Activated CD4-positive, alpha-beta T cell treated with anti-CD3 and anti-CD28 coated beads, Interleukin-2, amount 50 U/mL, for 48 hours (primary cell): ENCODE measurements around the gene TENT5C.

Experiments used
- DNase-seq, 2 experiments: peaks; one replicate each; pipeline ENCODE4 v3.0.0-alpha.2; 2020

TENT5C gene

DNA sequence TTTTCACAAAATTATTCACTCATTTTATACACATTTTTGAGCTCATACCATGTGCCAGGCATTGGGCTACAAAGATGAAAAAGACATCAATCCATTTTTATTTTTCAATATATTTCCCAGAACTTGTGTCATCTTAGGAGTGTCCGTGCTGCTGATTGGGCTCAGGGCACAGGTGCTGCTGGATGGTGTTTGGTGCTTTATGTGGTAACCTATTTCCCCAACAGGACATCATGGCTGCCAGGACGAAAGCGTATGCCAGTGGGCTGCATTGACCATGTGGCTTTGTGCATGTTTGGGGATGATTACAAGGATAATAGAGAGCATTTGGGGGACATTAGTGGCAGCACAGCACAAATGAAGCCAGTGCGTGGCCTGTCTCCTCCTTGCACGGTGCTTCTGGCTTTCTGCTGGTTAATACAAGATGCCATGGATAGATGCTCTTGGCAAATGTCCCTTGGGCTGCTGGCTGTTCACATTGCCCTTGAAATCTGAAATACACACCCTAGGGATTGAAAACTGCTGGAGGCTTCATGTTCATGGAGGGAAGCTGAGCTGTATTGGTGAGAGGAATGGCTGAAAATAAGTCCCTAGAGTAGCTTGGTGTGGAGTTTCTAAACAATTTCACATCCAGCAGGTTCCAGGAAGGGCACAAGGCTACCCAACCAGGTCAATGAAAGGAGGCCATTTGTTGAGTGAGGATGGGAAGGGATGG, 52.3 kb downstream of the TENT5C start:
- no peak for DNase-seq

DNA sequence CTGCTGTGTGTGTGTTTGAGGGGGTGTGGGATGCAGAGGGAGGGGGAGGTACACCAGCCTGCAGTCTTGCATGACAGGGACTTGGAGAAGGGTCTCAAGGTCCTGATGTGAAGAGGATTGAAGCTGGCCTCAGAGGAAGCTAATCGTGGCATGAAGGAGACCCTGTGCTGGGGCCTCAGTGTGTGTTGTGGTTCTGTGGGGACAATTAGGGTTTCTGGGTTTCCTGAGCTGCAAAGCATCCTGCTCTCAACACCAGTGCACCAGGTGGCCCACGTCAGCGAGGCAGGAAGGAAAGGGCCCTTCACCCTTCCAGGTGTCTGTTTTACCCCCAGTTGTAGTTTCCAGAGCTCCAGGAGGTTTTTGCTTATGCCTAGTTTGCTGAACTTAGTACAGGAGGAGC, 52.8 kb downstream of the TENT5C start:
- DNase-seq = peak; percentile 40 to 44

DNA sequence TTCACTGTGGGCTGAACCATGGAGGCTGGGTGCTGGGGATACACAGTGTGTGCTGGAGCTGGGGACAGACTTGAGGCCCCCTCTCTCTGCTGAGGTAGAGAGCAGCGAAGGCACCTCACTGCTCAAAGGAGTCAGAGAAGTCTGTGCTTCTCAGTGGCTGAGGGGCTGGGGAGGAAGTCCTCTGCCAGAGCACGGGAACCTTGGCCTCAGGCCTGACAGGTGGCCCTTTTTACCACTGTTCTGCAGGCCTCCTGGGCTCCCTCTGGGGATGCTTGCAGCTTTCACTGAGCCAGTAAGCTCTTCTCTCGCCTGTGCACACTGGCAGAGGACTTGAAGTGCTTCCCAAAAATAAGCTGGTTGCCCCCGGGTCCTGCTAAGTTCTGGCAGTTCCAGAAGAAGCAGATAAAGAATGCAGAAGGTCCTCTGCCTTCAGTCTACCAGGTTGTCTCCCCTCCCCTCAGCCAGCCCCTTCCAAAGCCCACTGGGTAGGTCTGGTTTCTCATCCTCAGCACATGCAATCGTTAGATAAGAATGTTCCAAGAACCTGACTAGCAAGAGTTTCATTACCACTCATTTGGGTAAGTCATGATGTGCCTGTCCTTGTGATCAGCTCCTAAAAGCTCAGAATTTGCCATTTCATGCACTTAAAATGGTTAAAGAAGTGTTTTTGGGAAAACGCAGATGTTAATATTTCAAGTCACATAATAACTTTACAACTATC, 53.9 kb downstream of the TENT5C start:
- DNase-seq = no peak

DNA sequence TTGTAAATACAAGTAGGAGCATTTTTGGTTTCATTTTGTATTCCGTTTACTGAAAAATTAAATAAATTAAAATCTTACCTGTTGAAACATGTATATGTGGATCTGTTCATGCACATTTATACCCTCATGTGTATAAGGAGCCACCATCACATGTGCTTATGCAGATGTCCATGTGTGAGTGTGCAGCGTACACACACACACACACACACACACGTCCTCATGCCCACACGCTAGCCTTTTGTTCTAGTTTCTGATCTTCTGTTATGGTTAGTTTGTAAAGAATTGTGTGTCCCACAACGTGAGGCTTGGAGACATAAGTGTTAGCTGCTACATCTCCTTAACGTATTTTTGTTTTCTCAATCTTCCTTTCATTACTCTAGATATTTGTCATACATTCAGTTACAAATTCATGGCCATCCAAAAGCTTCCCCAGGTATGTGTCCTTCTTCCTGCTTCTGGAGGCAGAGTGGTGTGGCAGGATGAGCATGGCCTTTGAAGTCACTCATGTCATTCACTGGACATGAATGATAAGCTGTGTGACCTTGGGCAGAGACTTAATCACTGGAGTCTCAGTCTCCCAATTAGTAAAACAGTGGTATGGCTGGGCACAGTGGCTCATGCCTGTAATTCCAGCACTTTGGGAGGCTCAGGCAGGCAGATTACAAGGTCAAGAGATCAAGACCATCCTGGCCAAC, 54.6 kb downstream of the TENT5C start:
- no peak for DNase-seq

DNA sequence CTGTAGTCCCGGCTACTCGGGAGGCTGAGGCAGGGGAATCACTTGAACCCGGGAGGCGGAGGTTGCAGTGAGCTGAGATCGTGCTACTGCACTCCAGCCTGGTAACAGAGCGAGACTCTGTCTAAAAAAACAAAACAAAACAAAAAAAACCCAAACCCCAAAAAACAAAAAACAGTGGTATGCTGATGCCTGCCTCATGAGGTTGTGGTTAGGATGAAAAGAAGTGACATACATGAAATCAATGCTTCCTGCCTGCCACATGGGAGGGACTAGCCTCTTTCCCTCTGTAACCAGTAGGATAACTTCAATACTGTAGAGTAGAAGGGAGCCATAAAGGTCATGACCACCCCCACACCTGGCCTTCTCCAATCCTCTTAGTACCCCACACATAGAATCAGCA, 55.2 kb downstream of the TENT5C start:
- no peak for DNase-seq

DNA sequence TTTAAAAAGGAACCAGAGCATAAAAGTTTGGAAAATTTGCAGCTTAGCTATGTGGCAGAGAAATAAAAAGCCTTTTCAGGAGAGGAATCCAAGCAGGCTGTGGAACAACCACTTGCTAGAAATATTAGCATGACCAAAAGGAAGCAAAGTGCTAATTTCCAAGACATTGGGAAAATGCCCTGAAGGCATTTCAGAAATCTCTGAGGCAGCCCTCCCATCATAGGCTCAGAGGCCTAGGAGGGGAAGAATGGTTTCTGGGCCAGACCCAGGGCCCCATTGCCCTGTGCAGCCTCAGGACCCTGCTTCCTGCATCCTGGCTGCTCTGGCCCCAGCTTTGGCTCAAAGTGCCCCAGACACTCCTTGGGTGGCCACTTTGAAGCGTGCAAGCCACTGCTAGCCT, 56.8 kb downstream of the TENT5C start:
- no peak for DNase-seq

DNA sequence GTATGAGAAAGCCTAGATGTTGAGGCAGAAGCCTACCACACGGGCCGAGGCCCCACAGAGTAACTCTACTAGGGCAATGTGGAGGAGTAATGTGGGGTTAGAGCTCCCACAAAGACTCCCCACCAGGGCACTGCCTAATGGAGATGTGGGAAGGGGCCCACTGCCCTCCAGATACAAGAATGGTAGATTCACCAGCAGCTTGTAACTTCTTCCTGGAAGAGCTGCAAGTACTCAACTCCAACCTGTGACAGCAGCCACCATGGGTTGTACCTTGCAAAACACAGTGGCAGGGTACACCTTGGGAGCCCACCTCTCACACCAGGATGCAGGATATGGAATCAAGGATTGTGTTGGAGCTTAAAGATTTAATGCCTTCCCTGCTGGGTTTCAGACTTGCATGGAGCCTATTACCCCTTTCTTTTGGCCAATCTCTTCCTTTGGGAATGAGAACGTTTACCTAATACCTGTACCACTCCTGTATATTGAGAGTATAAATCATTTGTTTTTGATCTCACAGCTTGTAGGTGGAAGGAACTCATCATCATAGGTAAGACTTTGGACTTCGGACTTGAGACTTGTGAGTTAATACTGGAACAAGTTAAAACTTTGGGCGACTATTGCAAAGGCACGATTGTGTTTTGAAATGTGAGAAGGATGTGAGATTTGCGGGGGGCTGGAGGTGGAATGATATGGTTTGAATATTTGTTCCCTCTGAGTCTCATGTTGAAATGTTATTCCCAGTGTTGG, 57.5 kb downstream of the TENT5C start:
- no peak for DNase-seq

DNA sequence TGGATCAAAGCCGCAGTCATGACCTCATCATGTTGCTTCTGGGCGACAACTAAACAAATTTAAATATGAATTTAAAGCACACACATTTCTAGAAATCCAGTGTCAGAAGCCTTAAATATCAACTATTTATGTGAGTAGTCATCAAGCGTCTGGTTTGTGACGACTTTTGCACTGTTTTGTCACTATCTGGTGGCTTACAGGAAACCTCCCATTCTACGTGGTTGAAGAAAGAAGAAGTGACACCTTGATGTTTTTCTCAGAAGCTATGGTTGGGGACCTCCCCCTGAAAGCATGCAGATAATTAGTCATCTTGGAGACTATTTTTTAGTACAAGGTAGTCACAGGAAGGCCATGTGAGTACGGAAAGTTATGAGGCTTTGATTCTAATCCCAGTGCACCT, 58.5 kb downstream of the TENT5C start:
- DNase-seq = peak in 1 of 2 experiments; percentile 50

DNA sequence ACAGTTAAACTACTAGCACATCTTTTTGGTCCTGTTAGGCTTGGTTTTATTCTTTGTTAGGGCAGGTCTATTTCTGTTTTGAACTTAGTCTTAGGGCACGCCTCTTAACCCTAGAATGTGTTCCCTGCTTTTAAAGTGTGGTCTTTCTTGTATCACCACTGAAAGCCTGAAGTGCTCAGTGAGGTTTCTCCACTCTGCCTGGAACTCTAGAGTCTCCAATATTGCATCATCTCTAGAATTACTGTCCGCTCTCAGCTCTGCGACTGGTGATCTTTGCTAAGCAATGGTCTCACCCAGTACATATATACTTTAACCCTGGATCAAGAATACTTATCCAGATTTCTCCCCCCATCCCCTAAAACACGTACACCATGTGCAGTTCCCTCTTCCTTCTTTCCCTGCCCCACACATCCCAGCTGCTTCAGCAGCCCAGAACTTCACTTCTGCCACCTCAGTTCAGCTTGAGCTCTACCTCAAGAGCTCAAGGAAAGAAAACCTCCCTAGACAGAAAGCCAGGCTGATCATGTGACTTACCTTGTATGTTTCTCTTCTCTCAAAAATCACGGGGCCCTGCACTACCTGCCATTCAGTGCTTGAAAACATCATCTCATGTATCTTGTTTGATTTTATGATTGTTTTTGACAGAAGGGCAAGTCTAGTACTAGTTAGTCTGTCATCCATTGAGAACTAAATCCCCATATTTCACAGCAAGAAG, 59.9 kb downstream of the TENT5C start:
- no peak for DNase-seq

DNA sequence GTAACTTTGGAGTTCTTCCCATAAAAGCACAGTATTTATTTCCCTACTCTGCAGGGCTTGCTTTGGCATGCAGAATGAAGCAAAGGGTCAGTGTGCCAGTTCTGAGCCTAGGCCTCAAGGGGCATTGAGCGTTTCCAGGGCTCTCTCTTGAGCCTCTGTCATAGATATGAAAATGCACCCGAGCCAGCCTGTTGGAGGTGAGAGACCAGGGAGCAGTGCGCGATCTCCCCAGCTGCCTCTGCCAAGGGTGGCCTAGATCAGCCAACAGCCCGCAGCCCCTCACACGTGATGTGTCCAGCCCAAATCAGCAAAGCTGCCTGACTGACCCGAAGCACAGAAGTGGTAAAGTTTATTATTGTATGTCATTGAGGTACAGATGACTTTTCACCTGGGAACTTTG, 63.7 kb downstream of the TENT5C start:
- no peak for DNase-seq

DNA sequence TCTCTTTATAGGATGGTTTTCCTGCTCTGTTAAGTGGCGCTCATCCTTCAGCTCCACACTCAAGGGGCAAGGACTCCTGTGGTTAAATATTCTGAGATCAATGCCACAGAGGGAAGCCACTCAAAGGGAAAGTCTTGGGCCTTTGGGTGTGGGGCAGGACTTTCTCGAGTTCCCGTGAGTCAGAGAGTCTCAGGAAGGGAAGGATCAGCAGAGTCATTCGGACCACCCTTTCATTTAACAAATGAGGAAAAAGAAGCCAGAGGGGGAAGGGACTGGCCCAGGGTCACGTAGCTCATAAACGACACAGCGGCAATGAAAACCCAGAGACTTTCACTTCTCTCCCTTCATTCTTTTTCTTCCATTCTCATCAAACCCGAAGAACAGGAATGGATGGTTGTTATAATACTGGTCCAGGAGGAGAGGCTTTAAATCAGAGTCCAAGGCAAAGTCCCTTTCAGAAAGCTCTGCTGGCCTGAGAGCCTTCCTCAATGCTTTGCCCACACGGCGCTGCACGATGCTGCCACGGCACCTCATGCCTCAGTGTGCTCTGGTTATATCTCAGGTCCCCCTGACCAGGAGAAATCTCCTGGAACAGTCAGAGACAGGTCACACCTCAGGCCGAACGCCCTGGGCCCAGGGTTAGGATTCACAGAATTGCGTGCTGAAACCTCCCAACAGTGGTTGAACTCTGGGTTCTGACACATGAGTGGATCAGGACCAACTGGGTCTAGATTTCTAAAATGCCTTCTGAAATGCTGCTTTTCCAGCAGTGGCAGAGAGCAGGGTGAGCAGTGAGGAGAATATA, 65.3 kb downstream of the TENT5C start:
- DNase-seq = no peak

DNA sequence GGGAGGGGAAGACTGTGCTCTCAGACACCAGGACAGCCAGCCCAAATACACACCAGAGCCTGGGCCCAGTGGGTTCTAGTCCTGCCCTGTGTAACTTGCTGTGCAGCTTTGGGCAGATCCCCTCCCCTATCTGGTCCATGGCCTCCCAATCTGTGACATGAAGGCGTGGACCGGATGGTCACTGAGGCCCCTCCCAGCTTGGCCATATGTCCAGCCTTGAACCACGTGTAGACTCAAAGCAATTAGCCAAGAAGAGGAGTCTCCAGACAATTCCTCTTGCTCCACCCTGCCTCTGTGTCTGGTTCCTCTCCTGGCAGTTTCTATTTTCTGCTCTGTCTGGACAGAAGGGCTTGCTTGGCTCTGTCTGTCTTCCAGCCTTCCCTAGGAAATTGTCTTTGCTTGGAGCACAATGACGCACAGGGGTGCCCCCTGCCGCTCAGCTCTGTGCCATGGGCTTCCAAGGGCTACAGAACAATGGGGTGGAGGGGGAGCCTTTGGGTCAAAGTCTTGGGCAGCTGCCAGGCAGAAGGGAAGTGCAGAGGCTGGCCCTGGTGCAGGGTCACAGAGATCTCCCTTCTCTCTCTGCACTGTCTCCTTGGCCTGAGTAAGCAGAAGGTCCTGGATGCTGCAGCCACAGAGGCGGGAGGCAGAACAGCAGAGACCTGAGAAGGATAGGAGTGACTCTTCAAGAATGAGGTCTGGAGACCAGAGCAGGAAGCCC, 66.1 kb downstream of the TENT5C start:
- DNase-seq = no peak

DNA sequence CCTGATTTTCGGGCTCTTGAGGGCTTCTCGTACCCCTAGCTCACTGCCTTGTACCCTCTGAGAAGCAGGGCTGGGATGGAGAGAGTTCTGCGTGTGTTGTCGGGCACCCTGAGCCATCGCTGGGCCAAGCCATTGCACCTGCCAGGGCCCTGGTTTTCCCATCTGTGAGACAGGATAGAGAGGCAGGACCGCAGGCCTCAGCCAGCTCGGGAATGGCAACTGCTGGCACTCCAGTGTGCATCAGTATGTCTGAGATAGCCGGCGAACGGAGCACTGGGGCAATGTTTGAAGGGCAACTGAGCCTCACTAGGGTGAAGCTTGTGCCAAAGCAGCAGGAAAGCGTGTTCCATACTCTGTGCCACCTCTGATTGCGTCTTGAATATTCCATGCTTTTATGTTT, 66.9 kb downstream of the TENT5C start:
- no peak for DNase-seq

DNA sequence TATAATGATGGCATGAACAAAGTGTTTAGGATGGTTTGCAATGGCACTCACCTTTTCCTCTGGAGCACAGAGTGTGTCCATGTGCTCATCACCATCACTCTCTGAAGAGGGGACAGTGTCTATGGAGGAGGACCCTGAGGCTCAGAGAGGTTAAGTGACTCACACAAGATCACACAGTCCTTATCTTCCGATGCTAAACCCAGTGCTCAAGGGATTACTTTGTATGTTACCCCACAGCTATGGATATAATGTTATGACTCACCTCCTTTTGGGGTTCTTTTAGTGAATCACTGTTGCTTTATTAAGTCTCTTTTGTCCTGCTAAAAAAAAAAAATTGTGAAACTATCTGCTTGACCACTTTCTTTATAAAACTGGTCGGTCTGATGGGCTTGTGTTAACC, 67.6 kb downstream of the TENT5C start:
- DNase-seq = no peak

DNA sequence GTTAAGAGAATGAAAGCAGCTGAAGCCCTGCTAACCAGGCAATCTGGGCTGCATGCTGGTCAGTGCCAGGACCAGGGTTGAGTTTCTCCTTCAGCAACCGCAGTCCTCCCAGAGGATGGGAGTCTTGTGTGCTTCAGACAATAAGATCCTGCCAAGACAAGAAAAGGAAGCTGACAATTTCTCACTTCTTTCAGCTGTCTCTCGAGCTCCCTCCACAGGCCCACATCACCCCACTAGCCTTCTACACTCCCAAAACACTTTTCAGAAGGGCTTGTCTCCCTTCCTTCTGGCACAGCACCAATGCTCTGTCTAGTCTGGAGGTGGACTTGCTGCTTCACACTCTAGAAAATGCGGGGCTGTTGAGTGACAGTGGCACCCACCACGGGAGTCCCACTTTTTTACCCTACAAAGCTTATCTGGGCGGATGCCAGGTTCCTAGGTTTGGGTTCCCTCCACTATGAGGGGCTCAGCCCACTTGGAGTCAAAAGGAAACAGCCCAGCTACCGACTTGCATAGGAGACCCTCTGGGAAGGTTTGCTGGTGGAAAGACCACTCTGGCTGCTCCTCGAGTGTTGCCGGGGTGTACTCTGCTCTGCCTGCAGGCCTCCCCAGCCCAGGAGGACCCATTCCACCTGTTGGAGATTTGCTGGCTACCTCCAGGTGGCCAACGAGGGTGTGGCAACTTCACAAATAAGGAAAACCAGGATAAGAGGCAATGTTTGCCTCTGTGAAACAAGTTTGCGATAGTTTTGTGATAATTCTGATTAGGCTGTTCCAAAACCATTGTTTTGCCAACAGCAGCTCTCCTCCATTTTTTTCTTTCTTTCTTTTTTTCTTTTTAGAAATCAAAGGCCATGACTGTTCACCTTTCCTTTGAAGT, 68.9 kb downstream of the TENT5C start:
- peak; percentile 48 to 55 for DNase-seq

DNA sequence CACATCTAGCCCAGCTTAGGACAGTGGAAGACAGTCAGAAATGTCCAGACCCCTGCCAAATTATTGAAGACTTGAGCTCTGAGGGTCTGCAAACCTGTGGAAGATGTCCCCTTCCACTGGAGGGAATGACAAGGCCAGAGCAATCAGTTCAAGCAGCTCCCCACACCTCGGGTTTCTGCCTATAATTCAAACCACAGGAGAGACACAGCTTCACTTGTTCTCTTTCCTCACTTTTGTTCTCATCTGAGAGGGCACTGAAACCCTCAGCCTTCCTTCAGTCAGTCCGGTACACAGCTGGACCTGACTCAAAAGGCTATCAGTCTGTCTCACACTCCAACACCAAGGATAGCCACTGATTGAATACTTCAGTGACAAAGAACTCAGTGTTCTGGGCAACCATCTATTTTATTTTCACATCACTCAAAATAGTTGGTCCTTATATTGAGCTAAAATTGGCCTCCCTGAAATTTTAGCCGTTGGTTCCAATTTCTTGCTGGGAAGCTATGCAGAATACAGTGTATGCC, 70.1 kb downstream of the TENT5C start:
- DNase-seq = no peak

DNA sequence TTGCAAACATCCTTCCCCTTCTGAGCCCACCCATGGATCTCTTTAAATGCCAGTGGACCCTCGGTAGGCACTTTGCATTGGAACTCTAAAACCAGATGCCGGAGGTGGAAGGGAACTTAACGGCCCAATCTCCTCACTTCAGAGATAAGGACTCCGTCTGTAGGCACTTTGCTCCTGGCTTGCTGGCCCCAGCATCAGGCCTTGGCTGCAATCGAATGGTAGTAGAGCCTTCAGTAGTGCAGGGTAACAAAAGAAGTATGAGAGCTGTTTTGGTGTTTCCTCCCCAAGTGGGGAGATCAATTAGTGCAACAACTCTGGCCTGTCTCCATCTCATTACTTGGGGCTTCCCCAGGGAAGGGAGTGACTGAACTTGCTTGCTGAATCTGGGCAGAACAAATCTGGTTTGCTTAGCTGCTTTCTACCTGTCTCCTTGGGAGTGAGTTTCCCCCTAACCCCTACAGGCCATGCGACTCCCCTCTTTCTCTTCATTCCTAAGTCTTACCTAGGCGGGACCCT, 70.8 kb downstream of the TENT5C start:
- no peak for DNase-seq
